Measurements from ENCODE around the gene SNTG2. TPM values are rescaled to one million over a fixed set of nuclear protein-coding genes. Genes with fewer than 3 reads are reported as not detected.

The SNTG2 gene
- total RNA-seq, 1 donor from 2014 or later = 23.2 TPM

- DNase-seq (ENCODE audit: low spot score) = no peak
- no peaks in the 10 kb centered on the region for H3K36me3 Mint-ChIP-seq (ENCODE audit: low read depth, unreplicated experiment)
Measured at GRCh38 chr2:1047485-1047884, 96.8 kb downstream of the SNTG2 start.

GRCh38 chr2:1049691-1050090 is 99.0 kb downstream of the SNTG2 start:
- no peaks in the 10 kb centered on the region for H3K27me3 Mint-ChIP-seq (ENCODE audit: unreplicated experiment)
- DNase-seq (ENCODE audit: low spot score) = no peak
- H3K4me3 Mint-ChIP-seq (ENCODE audit: unreplicated experiment) = no peak overlapping the region
- no peak for TF ChIP-seq CTCF (IDR thresholded peaks at IDR 0.05; ENCODE audit: unreplicated experiment)
- no peaks in the 10 kb centered on the region for H3K36me3 Mint-ChIP-seq (ENCODE audit: low read depth, unreplicated experiment)
- no peak overlapping the region for H3K27ac Mint-ChIP-seq (ENCODE audit: unreplicated experiment)
- no peaks in the 10 kb centered on the region for H3K9me3 Mint-ChIP-seq (ENCODE audit: unreplicated experiment)
- peaks cover 7% of the 10 kb centered on the region for H3K4me1 Mint-ChIP-seq (ENCODE audit: unreplicated experiment)

More at GRCh38 chr2:1047485-1047884, 96.8 kb downstream of the SNTG2 start:
- peak; percentile 31 for TF ChIP-seq CTCF (IDR thresholded peaks at IDR 0.05; ENCODE audit: unreplicated experiment)
- H3K27ac Mint-ChIP-seq (ENCODE audit: unreplicated experiment) = no peak overlapping the region
- no peaks in the 10 kb centered on the region for H3K9me3 Mint-ChIP-seq (ENCODE audit: unreplicated experiment)
- no peak overlapping the region for H3K4me3 Mint-ChIP-seq (ENCODE audit: unreplicated experiment)
- peaks cover 5% of the 10 kb centered on the region for H3K4me1 Mint-ChIP-seq (ENCODE audit: unreplicated experiment)
- no peaks in the 10 kb centered on the region for H3K27me3 Mint-ChIP-seq (ENCODE audit: unreplicated experiment)

GRCh38 chr2:1051075-1051474 is 100.4 kb downstream of the SNTG2 start:
- Mint-ChIP-seq H3K36me3 (ENCODE audit: low read depth, unreplicated experiment) (no peaks in the 10 kb centered on the region), H3K27me3 (ENCODE audit: unreplicated experiment) (peaks cover 2% of the 10 kb centered on the region), H3K27ac (ENCODE audit: unreplicated experiment) (no peak overlapping the region), H3K4me1 (ENCODE audit: unreplicated experiment) (peaks cover 19% of the 10 kb centered on the region), H3K4me3 (ENCODE audit: unreplicated experiment) (no peak overlapping the region), H3K9me3 (ENCODE audit: unreplicated experiment) (no peaks in the 10 kb centered on the region)
- no peak for DNase-seq (ENCODE audit: low spot score)
- TF ChIP-seq CTCF (IDR thresholded peaks at IDR 0.05; ENCODE audit: unreplicated experiment) = peak; percentile 23

- H3K4me3 Mint-ChIP-seq (ENCODE audit: unreplicated experiment) = no peak overlapping the region
- H3K9me3 Mint-ChIP-seq (ENCODE audit: unreplicated experiment) = no peaks in the 10 kb centered on the region
- peaks cover 2% of the 10 kb centered on the region for H3K27me3 Mint-ChIP-seq (ENCODE audit: unreplicated experiment)
- peaks cover 19% of the 10 kb centered on the region for H3K4me1 Mint-ChIP-seq (ENCODE audit: unreplicated experiment)
- TF ChIP-seq CTCF (IDR thresholded peaks at IDR 0.05; ENCODE audit: unreplicated experiment) = no peak
- no peak overlapping the region for H3K27ac Mint-ChIP-seq (ENCODE audit: unreplicated experiment)
- DNase-seq (ENCODE audit: low spot score) = no peak
- H3K36me3 Mint-ChIP-seq (ENCODE audit: low read depth, unreplicated experiment) = no peaks in the 10 kb centered on the region
Measured at GRCh38 chr2:1052771-1053191, 102.1 kb downstream of the SNTG2 start.

GRCh38 chr2:1053786-1054185 is 103.1 kb downstream of the SNTG2 start:
- peaks cover 2% of the 10 kb centered on the region for H3K27me3 Mint-ChIP-seq (ENCODE audit: unreplicated experiment)
- DNase-seq (ENCODE audit: low spot score) = no peak
- H3K4me1 Mint-ChIP-seq (ENCODE audit: unreplicated experiment) = peaks cover 21% of the 10 kb centered on the region
- H3K4me3 Mint-ChIP-seq (ENCODE audit: unreplicated experiment) = no peak overlapping the region
- H3K36me3 Mint-ChIP-seq (ENCODE audit: low read depth, unreplicated experiment) = no peaks in the 10 kb centered on the region
- no peak overlapping the region for H3K27ac Mint-ChIP-seq (ENCODE audit: unreplicated experiment)
- H3K9me3 Mint-ChIP-seq (ENCODE audit: unreplicated experiment) = no peaks in the 10 kb centered on the region
- no peak for TF ChIP-seq CTCF (IDR thresholded peaks at IDR 0.05; ENCODE audit: unreplicated experiment)

All from endothelial cell (in vitro differentiated cells).